Activated CD8-positive, alpha-beta memory T cell treated with anti-CD3 and anti-CD28 coated beads, Interleukin-2, amount 50 U/mL, for 1 hour (primary cell): ENCODE measurements around the gene RICTOR.

Experiments
- DNase-seq: peaks from one replicate; pipeline ENCODE4 v3.0.0-alpha.2; 2020; ENCODE audit errors: extremely low read depth

RICTOR gene

DNA sequence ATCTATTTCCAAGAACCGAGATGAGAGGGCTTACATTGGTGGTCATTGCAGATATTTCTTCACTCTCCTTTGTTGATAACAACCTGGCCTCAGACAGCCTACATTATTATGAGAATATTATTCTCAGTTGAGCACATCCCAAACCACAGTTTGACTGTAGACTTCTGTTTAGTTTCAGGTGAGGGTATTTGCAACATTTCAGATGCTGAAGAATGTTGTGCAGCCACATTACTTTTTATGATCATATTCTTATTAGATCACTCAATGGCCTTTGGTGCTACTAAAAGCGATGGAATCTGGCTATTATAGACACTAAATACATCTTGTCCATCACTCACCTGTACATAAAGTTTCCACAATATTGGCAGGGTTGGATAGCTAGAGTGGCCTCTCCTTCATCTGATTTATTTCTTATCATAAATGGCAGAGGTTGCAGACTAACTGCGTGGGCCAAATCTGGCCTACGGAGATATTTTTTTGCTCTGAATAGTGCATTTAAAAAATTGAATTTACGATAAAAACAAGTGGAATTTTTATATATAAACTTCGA is 26.2 kb upstream of the RICTOR start:
- no peak for DNase-seq

GRCh38 chr5:39099831-39100230 is 25.6 kb upstream of the RICTOR start:
- DNase-seq = no peak

- DNase-seq = no peak
Measured at GRCh38 chr5:39093352-39093751, 19.2 kb upstream of the RICTOR start.

DNA sequence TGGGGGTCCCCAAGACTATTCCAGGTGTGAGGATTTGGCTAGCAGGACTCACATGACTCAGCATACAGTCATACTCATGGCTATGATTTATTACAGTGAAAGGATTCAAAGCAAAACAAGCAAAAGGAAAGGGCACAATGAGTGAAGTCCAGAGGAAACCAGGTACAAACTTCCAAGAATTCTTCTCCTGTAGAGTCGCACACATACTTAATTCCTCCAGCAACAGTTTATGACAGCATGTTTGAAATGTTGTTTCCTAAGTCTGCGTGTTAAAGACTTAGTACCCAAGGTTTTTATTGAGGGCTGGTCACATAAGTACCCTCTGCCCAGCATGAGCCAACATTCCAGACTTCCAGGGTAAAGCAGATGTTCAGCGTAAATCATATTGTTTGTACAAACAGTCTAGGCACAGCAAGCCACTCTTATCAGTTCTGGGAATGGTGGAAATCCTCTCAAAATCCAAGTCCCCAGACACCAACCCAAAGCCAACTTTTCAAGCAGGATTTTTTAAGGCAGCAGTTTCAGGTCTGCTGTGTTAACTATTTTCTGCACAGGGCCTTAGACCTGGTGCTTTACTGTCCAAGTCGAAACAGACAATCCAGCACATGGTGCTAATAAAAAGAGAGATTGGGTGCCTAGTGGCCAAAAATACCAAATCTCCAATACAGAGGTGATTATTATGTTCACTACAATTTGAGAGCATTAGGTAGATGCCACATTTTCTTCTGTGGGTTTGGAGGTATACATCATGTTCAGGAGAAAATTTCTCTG is 18.6 kb upstream of the RICTOR start:
- no peak for DNase-seq

DNA sequence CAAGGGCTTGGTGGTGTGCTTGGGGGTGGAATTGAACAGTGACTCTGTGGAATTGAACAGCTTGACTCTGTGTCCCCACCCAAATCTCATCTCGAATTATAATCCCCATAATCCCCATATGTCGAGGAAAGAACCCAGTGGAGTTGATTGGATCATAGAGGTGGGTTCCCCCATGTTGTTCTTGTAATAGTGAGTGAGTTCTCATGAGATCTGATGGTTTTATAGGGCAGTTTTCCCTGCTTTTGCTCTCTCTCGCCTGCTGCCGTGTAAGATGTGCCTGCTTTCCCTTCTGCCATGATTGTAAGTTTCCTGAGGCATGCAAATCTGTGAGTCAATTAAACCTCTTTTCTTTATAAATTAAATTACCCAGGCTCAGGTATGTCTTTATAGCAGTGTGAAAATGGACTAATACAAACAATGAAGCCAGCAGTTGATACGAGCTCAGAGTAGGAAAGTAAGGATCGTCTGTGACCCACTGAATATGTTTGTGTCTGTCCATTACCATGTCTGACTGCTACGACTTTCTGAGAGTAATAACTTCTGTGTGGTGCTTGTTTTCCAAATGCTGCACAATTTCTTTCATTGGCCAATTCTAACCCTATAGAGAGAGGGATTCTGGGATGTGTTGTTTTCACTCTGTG is 17.9 kb upstream of the RICTOR start:
- DNase-seq = no peak

DNA sequence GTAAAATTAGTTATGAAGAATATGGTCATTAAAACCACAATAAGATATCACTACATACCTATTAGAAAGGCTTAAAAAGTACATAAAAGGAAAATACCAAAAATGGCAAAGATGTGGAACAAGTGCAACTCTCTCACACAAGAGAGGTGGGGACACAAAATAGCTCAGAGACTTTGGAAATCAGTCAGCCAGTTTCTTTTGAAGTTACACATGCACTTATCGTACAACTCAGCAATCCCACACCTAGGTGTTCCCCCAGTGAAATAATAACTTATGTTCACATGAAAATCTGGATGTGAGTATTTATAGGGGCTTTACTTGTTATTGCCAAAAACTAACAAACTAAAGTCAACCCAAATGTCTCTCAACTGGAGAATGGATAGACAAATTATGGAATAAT is 9.8 kb upstream of the RICTOR start:
- no peak for DNase-seq

DNA sequence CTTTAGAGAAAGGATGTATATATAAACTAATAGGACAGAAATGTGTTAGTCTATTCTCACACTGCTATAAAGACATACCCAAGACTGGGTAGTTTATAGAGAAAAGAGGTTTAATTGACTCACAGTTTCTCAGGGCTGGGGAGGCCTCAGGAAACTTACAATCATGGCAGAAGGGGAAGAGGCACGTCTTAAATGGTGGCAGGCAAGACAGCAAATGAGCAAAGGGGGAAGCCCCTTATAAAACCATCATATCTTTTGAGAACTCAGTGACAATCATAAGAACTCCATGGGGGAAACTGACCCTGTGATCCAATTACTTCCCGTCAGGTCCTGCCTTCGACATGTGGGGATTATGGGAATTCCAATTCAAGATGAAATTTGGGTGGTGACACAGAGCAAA is 8.8 kb upstream of the RICTOR start:
- no peak for DNase-seq

DNA sequence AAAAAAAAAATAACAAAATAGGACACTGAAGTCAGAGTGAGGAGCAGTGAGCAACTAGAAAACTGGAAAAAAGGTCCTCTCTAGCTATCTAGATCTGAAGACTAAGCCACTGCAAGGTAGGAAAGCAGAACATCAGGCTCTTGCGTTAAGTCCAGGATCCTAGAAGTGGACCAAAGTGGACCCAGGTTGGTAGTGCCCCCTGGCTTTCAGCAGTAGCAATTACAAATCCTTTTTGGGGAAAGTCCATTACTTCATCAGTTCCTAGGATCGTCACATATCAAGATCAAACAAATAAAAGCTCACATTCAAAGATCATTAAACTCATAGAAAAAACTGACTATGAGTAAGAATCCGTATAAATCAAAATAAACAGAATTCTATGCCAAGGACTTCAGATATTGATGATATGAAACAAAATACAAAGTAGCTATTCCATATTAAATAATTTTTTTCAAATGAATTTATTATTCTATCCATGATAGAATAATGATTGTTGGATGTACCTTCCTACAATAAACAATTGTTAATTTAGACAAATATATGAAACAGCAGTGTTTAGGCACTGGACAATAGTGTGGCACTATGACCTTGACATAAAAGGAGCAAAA is 6.5 kb upstream of the RICTOR start:
- DNase-seq = no peak

DNA sequence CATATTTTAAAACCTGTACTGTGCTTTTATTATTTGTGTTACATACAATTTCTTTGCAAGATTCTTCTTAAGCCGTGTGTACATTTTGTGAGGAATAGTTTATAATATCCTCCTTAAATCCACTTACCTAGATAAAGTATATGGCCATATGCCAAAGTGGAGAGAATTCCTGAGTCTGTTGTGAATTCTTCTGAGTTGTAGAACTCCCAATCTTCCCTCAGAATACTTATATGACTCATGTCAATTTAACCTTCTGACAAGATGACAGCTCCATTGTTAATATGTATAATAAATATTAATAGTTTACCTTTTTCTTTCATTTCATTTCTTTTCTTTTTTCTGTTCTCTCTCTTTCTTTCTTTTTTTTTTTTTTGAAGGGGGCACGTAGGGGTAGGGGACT is 6.0 kb upstream of the RICTOR start:
- no peak for DNase-seq

- DNase-seq = no peak
Measured at GRCh38 chr5:39079147-39079546, 4.9 kb upstream of the RICTOR start.

- no peak for DNase-seq
Measured at GRCh38 chr5:39076757-39077728, 2.8 kb upstream of the RICTOR start.

- no peak for DNase-seq
Measured at GRCh38 chr5:39076101-39076756, 2.0 kb upstream of the RICTOR start.

DNA sequence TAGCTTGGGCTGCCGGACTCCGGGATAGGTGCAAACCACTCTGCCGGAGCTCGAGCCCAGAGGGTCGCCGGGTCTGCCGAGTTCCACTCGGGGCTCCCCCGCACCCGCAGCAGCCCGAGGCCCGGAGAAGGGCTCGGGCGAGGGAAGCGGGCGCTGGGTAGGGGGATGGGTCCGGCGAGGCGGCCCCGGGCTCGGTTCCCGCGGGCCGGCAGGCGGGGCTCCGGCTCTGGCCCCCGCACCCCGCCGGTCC is 507 bp downstream of the RICTOR start:
- DNase-seq = no peak

GRCh38 chr5:39072925-39073766 is 1.1 kb downstream of the RICTOR start:
- no peak for DNase-seq

DNA sequence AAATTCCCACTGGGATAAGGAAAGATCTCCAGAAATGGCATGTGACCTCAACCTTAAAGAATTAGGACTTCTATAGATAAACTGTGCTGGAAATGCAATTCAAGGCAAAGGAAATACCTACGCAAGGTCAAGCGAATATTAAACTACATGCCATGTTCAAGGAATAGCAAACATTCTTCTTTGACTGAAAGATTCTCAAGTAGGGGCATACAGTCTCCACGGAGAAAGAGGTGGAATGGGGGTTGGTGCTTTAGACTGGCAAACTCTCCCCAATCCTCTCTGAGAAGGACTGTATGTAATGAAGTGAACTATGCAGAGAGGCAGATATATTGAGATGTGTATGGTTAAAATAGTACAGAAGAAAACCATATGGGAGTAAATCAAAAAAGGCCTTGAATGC is 6.1 kb downstream of the RICTOR start:
- DNase-seq = no peak

- no peak for DNase-seq
Measured at GRCh38 chr5:39064450-39064849, 9.7 kb downstream of the RICTOR start.

GRCh38 chr5:39063037-39063436 is 11.2 kb downstream of the RICTOR start:
- DNase-seq = no peak

DNA sequence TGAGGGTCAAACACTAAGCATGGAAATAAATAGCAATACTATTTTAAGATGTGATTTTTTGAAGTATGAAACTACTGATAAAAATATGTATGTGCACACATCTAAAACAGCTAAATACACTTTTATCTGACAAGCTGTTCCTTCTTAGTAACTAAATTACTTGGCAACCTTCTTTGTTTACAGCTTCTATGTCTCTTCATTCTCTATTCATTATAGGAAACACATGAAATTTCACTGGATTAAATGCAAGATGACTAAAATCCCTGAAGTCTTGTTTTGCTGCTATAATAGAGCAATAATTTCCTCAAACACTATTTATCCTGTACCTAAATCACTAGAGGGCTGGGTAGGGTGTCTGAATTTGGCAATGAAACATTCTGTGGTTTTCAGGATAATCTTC is 11.7 kb downstream of the RICTOR start:
- DNase-seq = no peak

- no peak for DNase-seq
Measured at GRCh38 chr5:39062104-39062503, 12.1 kb downstream of the RICTOR start.

DNA sequence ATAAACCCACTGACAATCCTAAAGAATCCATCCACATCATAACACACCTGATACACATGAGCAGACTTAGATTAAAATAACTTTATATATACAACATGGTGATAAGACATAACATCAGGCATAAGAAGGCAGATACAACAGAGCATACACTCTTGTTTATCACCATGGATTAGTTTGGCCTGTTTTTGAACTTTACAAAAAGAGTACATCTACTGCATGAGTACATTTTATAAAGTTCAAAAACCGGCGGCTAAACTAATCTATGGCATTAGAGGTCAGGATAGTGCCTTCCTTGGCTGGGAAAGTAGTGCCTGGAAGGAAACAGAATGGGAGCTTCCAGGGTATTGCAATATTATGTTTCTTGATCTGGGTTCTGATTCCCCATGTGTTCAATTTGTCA is 15.1 kb downstream of the RICTOR start:
- no peak for DNase-seq
